Testis (tissue), 3 donors: ENCODE measurements around the gene PPARG. TPM values are rescaled to one million over a fixed set of nuclear protein-coding genes. Genes with fewer than 3 reads are reported as not detected.

Experiments used
- DNase-seq: peaks from one replicate; pipeline ENCODE4 v3.0.0-alpha.2; 2019
- H3K27ac ChIP-seq, 2 donors: fragments of 200-600 bp; sonication (generic); one replicate each; pipeline ENCODE4 v1.5.1; 2019
- H3K27me3 ChIP-seq: fragments of 200-600 bp; sonication (generic); one replicate; pipeline ENCODE4 v1.5.1; 2019
- H3K36me3 ChIP-seq: fragments of 200-600 bp; sonication (generic); one replicate; pipeline ENCODE4 v1.5.1; 2017; ENCODE audit warnings: low read depth; ENCODE audit errors: missing control alignments
- H3K4me1 ChIP-seq: fragments of 200-600 bp; sonication (generic); one replicate; pipeline ENCODE4 v1.5.1; 2019
- H3K4me3 ChIP-seq, 2 donors: fragments of 200-600 bp; sonication (generic); one replicate each; pipeline ENCODE4 v1.5.1; 2017 to 2019
- H3K9me3 ChIP-seq: fragments of 200-600 bp; sonication (generic); one replicate; pipeline ENCODE4 v1.5.1; 2017
- CTCF ChIP-seq, 3 experiments: fragments of 450-650 bp in 2 of 3; fragments of 200-600 bp in 1 of 3; sonication (generic) in 1 of 3; IDR thresholded peaks; one replicate each; pipeline ENCODE4 v1.5.1; 2016 to 2019; ENCODE audit warnings: antibody characterized with exemption in 3 of 3, mild to moderate bottlenecking in 2 of 3, moderate library complexity in 1 of 3
- POLR2A ChIP-seq: fragments of 450-650 bp; IDR thresholded peaks from one replicate; pipeline ENCODE4 v1.6.1; 2017; ENCODE audit warnings: antibody characterized with exemption, mild to moderate bottlenecking, moderate library complexity
- WGBS, 2 donors: methylation state at CpG; one replicate each; pipeline ENCODE4 v1.1.5; 2018; 5-methylcytosine and 5-hydroxymethylcytosine counted together
- intact Hi-C: fragments of 100-400 bp; cut with DNase I; formaldehyde crosslinking; loops from one replicate; pipeline ENCODE4 v1.15.1; 2023; ENCODE audit warnings: low total_unique reads
- polyA plus RNA-seq: library from polyadenylated mRNA; stranded (reverse); fragments of 350-450 nt; fragmentation: Illumina TruSeq; extraction: RNeasy Lipid Tissue Mini Kit (QIAGEN cat#74804); gene quantifications from one replicate; pipeline ENCODE4 v1.2.3, GENCODE V29; 2014; ENCODE audit warnings: low read depth, low replicate concordance; ENCODE audit not compliant: insufficient read depth
- total RNA-seq, 2 donors: library from RNA; depleted of rRNA; stranded (reverse); fragments of >200 nt; gene quantifications; one replicate each; pipeline ENCODE4 v1.2.3, GENCODE V29; 2016

Gene PPARG
- total and polyA plus RNA-seq, 3 donors from 2014 or later = 12.1 to 18.7 (median 17.6) TPM

GRCh38 chr3:12442654-12443501 lies 154.0 kb downstream of the PPARG start:
- Histone ChIP-seq H3K27me3 (no peaks in the 10 kb centered on the region), H3K4me1 (peaks cover 9% of the 10 kb centered on the region), H3K27ac (no peak overlapping the region), H3K36me3 (no peaks in the 10 kb centered on the region), H3K4me3 (no peak overlapping the region), H3K9me3 (no peaks in the 10 kb centered on the region)
- intact Hi-C loops = no loop called here
- 81 to 83% methylated on average over 20 of the region's 20 CpGs for WGBS, 2 donors
- TF ChIP-seq POLR2A (no peak), CTCF (IDR thresholded peaks at IDR 0.05) (no peak)
- no peak for DNase-seq

GRCh38 chr3:12443781-12444522 lies 155.1 kb downstream of the PPARG start:
- DNase-seq = no peak
- Histone ChIP-seq H3K27ac (no peak overlapping the region), H3K4me1 (peaks cover 9% of the 10 kb centered on the region), H3K9me3 (no peaks in the 10 kb centered on the region), H3K27me3 (no peaks in the 10 kb centered on the region), H3K36me3 (no peaks in the 10 kb centered on the region), H3K4me3 (no peak overlapping the region)
- TF ChIP-seq CTCF (IDR thresholded peaks at IDR 0.05) = no peak
- no peak for TF ChIP-seq POLR2A
- 91 to 94% methylated on average over 10 of the region's 10 CpGs for WGBS, 2 donors
- intact Hi-C loops = no loop called here

GRCh38 chr3:12444582-12445471 lies 156.0 kb downstream of the PPARG start:
- intact Hi-C loops = no loop called here
- H3K9me3 ChIP-seq = no peaks in the 10 kb centered on the region
- peaks cover 9% of the 10 kb centered on the region for H3K4me1 ChIP-seq
- H3K27me3 ChIP-seq = no peaks in the 10 kb centered on the region
- H3K4me3 ChIP-seq = no peak overlapping the region
- WGBS, 2 donors = 72 to 78% methylated on average over 24 of the region's 24 CpGs
- no peak for TF ChIP-seq POLR2A
- TF ChIP-seq CTCF (IDR thresholded peaks at IDR 0.05) = no peak
- H3K27ac ChIP-seq = no peak overlapping the region
- H3K36me3 ChIP-seq = no peaks in the 10 kb centered on the region
- no peak for DNase-seq

GRCh38 chr3:12445523-12446240 lies 156.8 kb downstream of the PPARG start:
- TF ChIP-seq CTCF (IDR thresholded peaks at IDR 0.05) (no peak), POLR2A (no peak)
- no peaks in the 10 kb centered on the region for H3K9me3 ChIP-seq
- intact Hi-C loops = no loop called here
- DNase-seq = no peak
- no peaks in the 10 kb centered on the region for H3K27me3 ChIP-seq
- H3K4me1 ChIP-seq = peaks cover 6% of the 10 kb centered on the region
- H3K36me3 ChIP-seq = no peaks in the 10 kb centered on the region
- no peak overlapping the region for H3K4me3 ChIP-seq
- no peak overlapping the region for H3K27ac ChIP-seq
- WGBS, 2 donors = 90 to 93% methylated on average over 8 of the region's 8 CpGs
